Epithelial cell of esophagus (primary cell): Measurements from ENCODE around the gene TMIGD3.

ENCODE experiments used
- DNase-seq: peaks from one replicate; pipeline ENCODE4 v3.0.0; 2010; ENCODE audit warnings: low read depth
- H3K4me3 ChIP-seq: 2 replicates; pipeline ENCODE4 v1.5.1; 2011; ENCODE audit warnings: mild to moderate bottlenecking, low read length, control low read depth
- CTCF ChIP-seq: IDR thresholded peaks from 2 replicates; pipeline ENCODE4 v1.5.1; 2011; ENCODE audit warnings: low read depth, mild to moderate bottlenecking, low read length, control low read depth, inconsistent platforms; ENCODE audit not compliant: insufficient read depth; ENCODE audit errors: missing control alignments

The TMIGD3 gene

GRCh38 chr1:111448918-111449702 is 54.3 kb downstream of the TMIGD3 start, which contains the start of the genes ATP5PB and WDR77:
Gene ATP5PB (plus strand): TSS chr1:111449464. CDS start chr1:111449542, 78 bp downstream.
Gene WDR77 (minus strand): TSS chr1:111449256. CDS start chr1:111449169, 87 bp downstream.
- DNase-seq: peak; percentile 98
- no peak for TF ChIP-seq CTCF

GRCh38 chr1:111448482-111448917 is 54.9 kb downstream of the TMIGD3 start:
- no peak for TF ChIP-seq CTCF
- H3K4me3 ChIP-seq: peak overlapping the region; percentile 100
- DNase-seq: peak; percentile 51

More at GRCh38 chr1:111448918-111449702, 54.3 kb downstream of the TMIGD3 start, which contains the start of the genes ATP5PB and WDR77:
- peak within 1 kb of the TSS; percentile 100 for H3K4me3 ChIP-seq

DNA sequence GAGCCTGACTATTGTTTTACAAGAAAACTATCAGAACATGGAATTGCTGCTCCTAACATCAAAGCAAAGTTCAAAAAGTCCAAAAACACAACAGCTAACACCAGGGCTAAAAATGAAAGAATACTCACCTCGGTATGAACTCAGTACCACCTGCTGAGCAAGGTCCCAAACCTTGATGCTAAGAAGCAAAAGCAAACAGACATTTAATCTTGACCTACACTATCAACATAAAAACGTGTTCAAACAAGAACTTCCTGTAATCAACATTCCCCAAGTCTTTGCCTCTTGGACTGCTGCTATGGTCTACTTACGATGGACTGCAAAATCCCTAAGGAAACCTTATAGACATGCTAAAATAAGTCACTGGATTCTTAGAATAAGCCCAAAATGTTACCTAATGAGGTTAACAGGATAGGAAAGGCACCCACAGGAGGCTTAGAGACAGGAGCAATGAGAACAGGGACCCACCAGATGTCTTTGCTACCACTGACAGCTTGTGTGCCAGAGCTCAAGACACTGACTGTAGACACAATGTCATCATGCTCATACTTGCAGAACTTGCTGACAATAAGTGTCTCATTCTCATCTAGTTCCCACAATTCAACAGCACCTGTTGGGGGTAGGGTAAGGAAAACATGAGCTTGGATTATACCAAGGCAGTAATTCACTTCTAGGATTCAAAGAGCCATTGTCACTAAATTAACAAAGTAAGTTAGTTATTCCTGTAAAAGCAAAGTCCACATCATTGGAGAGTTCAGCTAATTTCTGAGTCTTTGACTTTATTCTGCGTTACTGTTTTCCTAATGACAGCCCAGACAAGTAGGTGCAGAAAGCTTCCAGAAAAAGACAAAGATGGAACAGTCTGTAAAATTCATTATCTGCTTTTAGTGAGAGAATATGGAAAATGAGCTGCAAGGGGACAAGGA is 56.2 kb downstream of the TMIGD3 start:
- TF ChIP-seq CTCF: no peak
- peak; percentile 75 for DNase-seq
- H3K4me3 ChIP-seq: peak overlapping the region; percentile 100

GRCh38 chr1:111446546-111446945 is 56.9 kb downstream of the TMIGD3 start:
- no peak for DNase-seq
- TF ChIP-seq CTCF: no peak
- no peak overlapping the region for H3K4me3 ChIP-seq

DNA sequence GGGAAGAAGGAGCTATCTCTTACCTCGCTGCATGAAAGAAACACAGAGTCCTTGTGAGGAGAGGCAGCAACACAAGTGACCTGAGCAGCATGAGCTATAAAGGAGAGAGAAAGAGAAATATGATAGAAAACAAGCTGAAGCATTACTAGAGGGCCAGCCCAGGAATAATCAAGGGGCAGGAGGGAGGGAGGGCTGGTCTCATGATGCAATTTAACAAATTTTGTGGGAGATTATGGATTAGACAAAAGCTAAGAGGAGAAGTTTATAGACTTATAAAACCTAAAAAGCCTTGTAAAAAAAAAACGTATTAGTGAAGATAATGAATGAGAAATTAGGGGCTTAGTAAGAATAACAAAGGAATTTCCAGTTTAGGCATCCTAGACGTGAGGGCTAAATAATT is 59.4 kb downstream of the TMIGD3 start:
- no peak for DNase-seq
- H3K4me3 ChIP-seq: no peak overlapping the region
- no peak for TF ChIP-seq CTCF

DNA sequence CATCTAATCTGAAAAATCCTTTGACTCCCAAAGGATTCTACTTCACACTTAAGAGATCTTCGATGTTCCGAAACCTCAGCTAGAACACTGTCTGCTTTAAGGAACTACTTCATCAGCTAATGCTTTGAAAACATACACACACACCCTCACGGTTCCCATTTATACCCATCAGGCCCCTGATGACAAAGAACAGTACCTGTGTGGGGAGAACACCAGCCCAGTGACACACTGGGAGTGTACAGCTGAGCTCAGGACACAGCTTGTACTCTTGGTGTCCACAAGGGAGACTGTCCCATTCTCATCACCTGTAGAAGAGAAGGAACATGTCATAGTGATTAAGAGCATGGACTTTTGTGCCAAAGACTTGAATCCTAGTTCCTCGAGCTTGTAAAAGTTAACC is 61.0 kb downstream of the TMIGD3 start:
- DNase-seq: no peak
- no peak overlapping the region for H3K4me3 ChIP-seq
- no peak for TF ChIP-seq CTCF
